ENCODE results near the gene NT5DC3.

NT5DC3 gene

GRCh38 chr12:103840876-103841689 lies at the start of gene NT5DC3:
Gene NT5DC3 (minus strand): TSS chr12:103841234. CDS start chr12:103841156, 78 bp downstream.
- DNase-seq (ENCODE audit: low read depth in 2 of 2), result peak; percentile 64 to 67

- no peak for DNase-seq (ENCODE audit: low read depth in 2 of 2)
Observed at GRCh38 chr12:103887738-103888137, 46.7 kb upstream of the NT5DC3 start.

- no peak for DNase-seq (ENCODE audit: low read depth in 2 of 2)
Observed at GRCh38 chr12:103886195-103886797, 45.3 kb upstream of the NT5DC3 start.

- no peak for DNase-seq (ENCODE audit: low read depth in 2 of 2)
Observed at GRCh38 chr12:103884316-103884715, 43.3 kb upstream of the NT5DC3 start.

- DNase-seq (ENCODE audit: low read depth in 2 of 2), result no peak
Observed at GRCh38 chr12:103883908-103884307, 42.9 kb upstream of the NT5DC3 start.

- no peak for DNase-seq (ENCODE audit: low read depth in 2 of 2)
Observed at GRCh38 chr12:103882861-103883596, 42.0 kb upstream of the NT5DC3 start.

GRCh38 chr12:103881261-103881660 lies 40.2 kb upstream of the NT5DC3 start:
- no peak for DNase-seq (ENCODE audit: low read depth in 2 of 2)

GRCh38 chr12:103880299-103881142 lies 39.5 kb upstream of the NT5DC3 start:
- DNase-seq (ENCODE audit: low read depth in 2 of 2), result no peak

GRCh38 chr12:103879878-103880277 lies 38.8 kb upstream of the NT5DC3 start:
- no peak for DNase-seq (ENCODE audit: low read depth in 2 of 2)

- DNase-seq (ENCODE audit: low read depth in 2 of 2), result no peak
Observed at GRCh38 chr12:103879048-103879692, 38.1 kb upstream of the NT5DC3 start.

- DNase-seq (ENCODE audit: low read depth in 2 of 2), result peak; percentile 11 to 36
Observed at GRCh38 chr12:103877934-103878510, 37.0 kb upstream of the NT5DC3 start.

- no peak for DNase-seq (ENCODE audit: low read depth in 2 of 2)
Observed at GRCh38 chr12:103877288-103877687, 36.3 kb upstream of the NT5DC3 start.

- no peak for DNase-seq (ENCODE audit: low read depth in 2 of 2)
Observed at GRCh38 chr12:103875666-103876065, 34.6 kb upstream of the NT5DC3 start.

- no peak for DNase-seq (ENCODE audit: low read depth in 2 of 2)
Observed at GRCh38 chr12:103868215-103868614, 27.2 kb upstream of the NT5DC3 start.

- no peak for DNase-seq (ENCODE audit: low read depth in 2 of 2)
Observed at GRCh38 chr12:103865151-103865730, 24.2 kb upstream of the NT5DC3 start.

- DNase-seq (ENCODE audit: low read depth in 2 of 2), result no peak
Observed at GRCh38 chr12:103864710-103865109, 23.7 kb upstream of the NT5DC3 start.

GRCh38 chr12:103858953-103859601 lies 18.0 kb upstream of the NT5DC3 start:
- DNase-seq (ENCODE audit: low read depth in 2 of 2), result no peak

GRCh38 chr12:103858335-103858734 lies 17.3 kb upstream of the NT5DC3 start:
- DNase-seq (ENCODE audit: low read depth in 2 of 2), result no peak

- DNase-seq (ENCODE audit: low read depth in 2 of 2), result no peak
Observed at GRCh38 chr12:103857164-103857563, 16.1 kb upstream of the NT5DC3 start.

All from activated CD8-positive, alpha-beta memory T cell treated with anti-CD3 and anti-CD28 coated beads for 4 hours (primary cell).